GM23338 (cell line): ENCODE data around the gene RSPH1.

Source experiments
- CREB1 ChIP-seq: fragments of 250-450 bp; sonication (Bioruptor Pico); IDR thresholded peaks from 2 replicates; pipeline ENCODE4 v1.5.0; 2020; ENCODE audit warnings: low read depth, mild to moderate bottlenecking, moderate library complexity
- CTCF ChIP-seq, 2 experiments: fragments of 200-600 bp in 1 of 2; sonication (generic) in 1 of 2; conservative IDR thresholded peaks; 2 replicates each; pipeline versions ENCODE4 v1.5.1 to v1.6.1; 2016 to 2017; ENCODE audit warnings: antibody characterized with exemption in 2 of 2, low read depth in 2 of 2, mild to moderate bottlenecking in 2 of 2, moderate library complexity in 1 of 2
- ETS1 ChIP-seq: IDR thresholded peaks from 2 replicates; pipeline ENCODE4 v1.6.1; 2016; ENCODE audit warnings: antibody characterized with exemption
- EZH2 ChIP-seq: fragments of 200-600 bp; sonication (generic); IDR thresholded peaks from one replicate; pipeline ENCODE4 v1.8.0; 2017; ENCODE audit warnings: antibody characterized with exemption, mild to moderate bottlenecking, low read depth; ENCODE audit not compliant: unreplicated experiment
- EZH2phosphoT487 ChIP-seq: fragments of 200-600 bp; sonication (generic); IDR thresholded peaks from one replicate; pipeline ENCODE4 v1.8.1; 2018; ENCODE audit warnings: antibody characterized with exemption; ENCODE audit not compliant: unreplicated experiment
- JUNB ChIP-seq: IDR thresholded peaks from one replicate; pipeline ENCODE4 v1.6.1; 2016; ENCODE audit warnings: antibody characterized with exemption; ENCODE audit not compliant: unreplicated experiment
- NANOG ChIP-seq: IDR thresholded peaks from 2 replicates; pipeline ENCODE4 v1.6.1; 2016; ENCODE audit warnings: antibody characterized with exemption, borderline replicate concordance
- POLR2AphosphoS5 ChIP-seq: IDR thresholded peaks from 2 replicates; pipeline ENCODE4 v1.6.1; 2016; ENCODE audit warnings: antibody characterized with exemption, low read depth
- REST ChIP-seq: IDR thresholded peaks from one replicate; pipeline ENCODE4 v1.6.1; 2018; ENCODE audit warnings: antibody characterized with exemption; ENCODE audit not compliant: unreplicated experiment
- STAT1 ChIP-seq: IDR thresholded peaks from one replicate; pipeline ENCODE4 v1.6.1; 2016; ENCODE audit warnings: antibody characterized with exemption; ENCODE audit not compliant: unreplicated experiment
- ZNF114 ChIP-seq: fragments of 250-450 bp; sonication (Bioruptor Pico); IDR thresholded peaks from 2 replicates; pipeline ENCODE4 v1.5.0; 2020; ENCODE audit warnings: mild to moderate bottlenecking, moderate library complexity
- ZNF331 ChIP-seq: fragments of 250-450 bp; sonication (Bioruptor Pico); IDR thresholded peaks from 2 replicates; pipeline ENCODE4 v1.5.0; 2020; ENCODE audit warnings: low read depth, mild to moderate bottlenecking, moderate library complexity

GRCh38 chr21:42523941-42524340 lies 27.9 kb upstream of the RSPH1 start:
- TF ChIP-seq POLR2AphosphoS5 (no peak), CTCF (conservative IDR thresholded peaks at IDR 0.05; ENCODE audit: low read depth in 2 of 2) (no peak), ZNF331 (no peak), EZH2 (no peak), REST (no peak), JUNB (no peak), CREB1 (CRISPR knock-in tag) (no peak), EZH2phosphoT487 (no peak), ETS1 (no peak), STAT1 (no peak), ZNF114 (CRISPR knock-in tag) (no peak), NANOG (no peak)
